NCI-H128 (cell line): ENCODE measurements around the gene ABCA7.
A peak's percentile ranks its signal among the peaks of the same experiment; 100 is the strongest.

Source experiments
- DNase-seq: peaks from one replicate; lab custom pipeline; 2025; ENCODE audit not compliant: unreplicated experiment; lab: John Stamatoyannopoulos, UW

Gene ABCA7

GRCh38 chr19:1069009-1069779 lies 29.3 kb downstream of the ABCA7 start:
- no peak for DNase-seq

GRCh38 chr19:1070576-1070930 lies 30.6 kb downstream of the ABCA7 start:
- DNase-seq: no peak

DNA sequence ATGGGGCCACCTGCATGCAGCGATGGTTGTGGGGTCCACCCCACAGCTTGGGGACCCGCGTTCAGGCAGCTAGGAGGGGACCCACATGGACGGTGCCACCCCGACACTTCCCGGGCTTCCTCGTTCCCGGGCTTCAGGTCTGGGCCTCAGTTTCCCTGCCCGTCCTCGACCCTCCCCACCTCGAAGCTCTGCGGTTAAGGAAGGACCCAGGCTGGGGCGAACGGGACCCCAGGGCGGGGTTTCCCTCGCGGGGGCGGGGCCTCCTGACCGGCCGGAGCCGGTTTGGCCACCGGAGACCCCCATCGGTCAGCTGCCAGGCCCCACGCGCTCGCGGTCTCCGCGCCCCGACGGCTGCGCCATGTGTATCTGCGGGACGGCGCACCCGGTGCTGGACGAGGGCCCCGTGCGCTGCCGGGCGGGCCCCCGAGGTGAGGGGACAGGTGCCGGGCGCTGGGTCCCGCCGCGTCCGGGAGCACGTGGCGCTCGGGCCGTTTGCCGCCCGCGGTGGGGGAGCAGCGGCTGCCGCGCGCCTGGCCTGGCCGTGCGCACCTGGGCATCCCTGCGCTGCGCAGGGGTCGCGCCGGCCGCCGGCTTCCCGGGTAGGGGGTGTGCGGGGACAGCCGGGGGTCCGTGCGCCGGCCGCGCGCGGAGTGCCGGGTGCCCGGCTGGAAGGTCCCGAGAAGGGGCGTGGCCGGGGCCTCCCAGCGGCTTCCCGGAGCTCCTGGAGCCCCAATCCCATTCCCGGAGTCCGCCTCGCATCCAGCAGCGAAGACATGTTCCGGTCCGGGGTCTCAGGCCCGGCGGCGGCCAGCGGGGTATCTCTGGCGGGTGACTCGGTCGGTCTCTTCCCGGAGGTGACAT lies 31.3 kb downstream of the ABCA7 start:
- no peak for DNase-seq

DNA sequence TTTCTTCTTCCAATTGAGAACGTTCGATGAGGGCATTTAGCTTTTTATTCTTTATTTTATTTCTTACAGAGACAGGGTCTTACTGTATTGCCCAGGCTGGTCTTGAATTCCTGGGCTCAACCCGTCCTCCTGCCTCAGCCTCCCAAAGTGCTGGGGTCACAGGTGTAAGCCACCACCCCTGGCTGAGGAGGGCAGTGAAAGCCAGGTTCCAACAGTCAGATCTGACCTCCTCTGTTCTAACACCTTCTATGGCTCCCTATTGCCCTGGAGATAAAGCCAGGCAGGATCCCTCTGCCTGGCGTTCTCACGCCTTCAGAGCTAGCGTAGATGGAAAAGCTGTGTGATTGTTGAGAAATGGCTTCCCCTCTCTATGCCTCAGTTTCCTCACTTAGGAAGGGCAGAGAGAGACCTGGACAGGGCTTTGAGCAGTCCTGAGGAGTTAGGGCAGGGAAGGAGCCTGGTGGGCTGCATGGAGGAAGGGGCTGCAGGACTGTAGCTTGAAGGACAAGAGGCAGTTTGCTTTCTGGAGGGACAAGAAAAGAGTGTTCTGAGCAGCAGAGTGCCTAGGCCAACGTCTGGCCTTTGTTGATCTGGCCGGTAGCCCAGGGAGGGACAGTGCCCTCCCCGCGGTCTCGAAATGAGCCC lies 32.6 kb downstream of the ABCA7 start:
- no peak for DNase-seq

DNA sequence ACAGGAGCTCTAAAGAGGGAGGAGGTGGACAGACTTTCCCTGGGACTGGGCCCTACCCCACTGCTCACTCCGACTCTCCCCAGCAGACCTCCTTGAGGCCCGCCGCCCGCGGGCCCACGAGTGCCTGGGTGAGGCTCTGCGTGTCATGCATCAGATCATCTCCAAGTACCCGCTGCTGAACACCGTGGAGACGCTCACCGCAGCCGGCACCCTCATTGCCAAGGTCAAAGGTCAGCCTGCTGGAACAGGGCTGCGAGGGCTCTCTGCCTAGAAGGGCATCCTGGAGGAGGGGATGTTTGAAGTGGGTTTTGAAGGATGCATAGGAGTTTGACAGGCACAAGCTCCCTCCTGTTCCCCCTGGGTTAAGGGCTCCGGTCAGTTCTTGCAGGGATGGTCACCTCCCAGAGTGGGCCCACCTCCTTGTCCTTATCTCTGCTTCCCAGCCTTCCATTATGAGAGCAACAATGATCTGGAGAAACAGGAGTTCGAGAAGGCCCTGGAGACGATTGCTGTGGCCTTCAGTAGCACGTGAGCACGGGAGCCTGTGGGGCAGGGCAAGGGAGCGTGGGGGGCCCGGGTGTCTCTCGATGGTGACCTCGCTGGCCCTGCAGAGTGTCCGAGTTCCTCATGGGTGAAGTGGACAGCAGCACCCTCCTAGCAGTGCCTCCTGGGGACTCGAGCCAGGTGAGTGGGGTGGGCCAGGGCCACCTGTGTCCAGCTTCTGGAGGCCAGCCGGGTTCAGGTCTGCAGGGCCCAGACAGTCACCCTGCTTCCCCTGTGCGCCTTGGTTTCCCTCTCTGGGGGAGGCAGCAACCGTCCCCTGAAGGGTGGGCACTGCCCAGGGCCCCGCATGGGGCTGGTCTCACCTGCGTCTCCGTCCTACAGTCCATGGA lies 33.4 kb downstream of the ABCA7 start:
- no peak for DNase-seq

GRCh38 chr19:1073956-1074517 lies 34.1 kb downstream of the ABCA7 start:
- no peak for DNase-seq

DNA sequence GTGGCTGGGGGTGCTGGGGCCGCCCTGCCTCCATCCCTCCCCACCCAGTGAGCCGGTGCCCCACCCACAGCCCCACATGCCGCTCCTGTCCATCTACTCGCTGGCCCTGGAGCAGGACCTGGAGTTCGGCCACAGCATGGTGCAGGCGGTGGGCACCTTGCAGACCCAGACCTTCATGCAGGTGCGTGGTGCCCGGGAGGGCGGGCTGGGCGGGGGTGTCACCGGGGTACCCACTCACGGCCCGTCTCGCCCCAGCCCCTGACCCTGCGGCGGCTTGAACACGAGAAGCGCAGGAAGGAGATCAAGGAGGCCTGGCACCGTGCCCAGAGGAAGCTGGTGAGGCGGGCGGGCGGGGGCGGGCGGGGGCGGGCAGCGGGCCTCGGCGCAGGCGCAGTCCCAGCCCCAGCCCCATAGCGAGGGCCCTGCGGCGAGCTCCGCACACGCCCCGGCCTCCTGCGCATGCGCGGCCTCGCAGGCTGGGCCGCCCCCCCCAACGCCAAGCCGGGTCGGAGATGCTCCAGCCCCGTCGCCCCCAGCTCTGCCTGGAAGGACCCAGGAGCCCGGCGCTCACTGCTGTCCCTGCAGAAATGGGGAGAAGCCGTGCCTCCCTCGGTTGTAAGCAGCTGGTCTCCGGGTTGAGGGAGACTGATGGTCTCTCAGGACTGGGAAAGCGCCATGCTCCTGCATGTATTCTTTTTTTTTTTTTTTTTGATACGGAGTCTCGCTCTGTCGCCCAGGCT lies 34.8 kb downstream of the ABCA7 start:
- DNase-seq: peak; percentile 75

- DNase-seq: no peak
Measured at GRCh38 chr19:1076046-1076386, 36.1 kb downstream of the ABCA7 start.

DNA sequence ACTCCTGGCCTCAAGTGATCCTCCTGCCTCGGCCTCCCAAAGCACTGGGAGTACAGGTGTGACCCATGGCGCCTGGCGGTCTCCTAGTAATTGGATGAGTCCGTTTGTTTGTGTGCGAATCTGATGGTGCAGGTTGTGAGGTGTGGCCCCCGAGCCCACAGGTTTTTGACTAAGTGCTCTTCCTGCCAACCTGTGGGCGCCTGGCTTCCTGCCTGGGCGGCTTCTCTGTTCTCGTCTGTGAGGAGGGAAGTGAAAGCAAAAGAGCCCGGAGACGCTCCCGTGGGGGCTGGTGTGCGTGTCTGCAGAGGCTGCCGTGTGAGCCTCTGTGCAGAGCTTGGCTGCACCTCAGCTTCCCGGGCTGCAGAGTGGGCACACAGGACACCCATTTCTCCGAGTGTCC lies 37.0 kb downstream of the ABCA7 start:
- no peak for DNase-seq

- DNase-seq: no peak
Measured at GRCh38 chr19:1079566-1080111, 39.7 kb downstream of the ABCA7 start.

DNA sequence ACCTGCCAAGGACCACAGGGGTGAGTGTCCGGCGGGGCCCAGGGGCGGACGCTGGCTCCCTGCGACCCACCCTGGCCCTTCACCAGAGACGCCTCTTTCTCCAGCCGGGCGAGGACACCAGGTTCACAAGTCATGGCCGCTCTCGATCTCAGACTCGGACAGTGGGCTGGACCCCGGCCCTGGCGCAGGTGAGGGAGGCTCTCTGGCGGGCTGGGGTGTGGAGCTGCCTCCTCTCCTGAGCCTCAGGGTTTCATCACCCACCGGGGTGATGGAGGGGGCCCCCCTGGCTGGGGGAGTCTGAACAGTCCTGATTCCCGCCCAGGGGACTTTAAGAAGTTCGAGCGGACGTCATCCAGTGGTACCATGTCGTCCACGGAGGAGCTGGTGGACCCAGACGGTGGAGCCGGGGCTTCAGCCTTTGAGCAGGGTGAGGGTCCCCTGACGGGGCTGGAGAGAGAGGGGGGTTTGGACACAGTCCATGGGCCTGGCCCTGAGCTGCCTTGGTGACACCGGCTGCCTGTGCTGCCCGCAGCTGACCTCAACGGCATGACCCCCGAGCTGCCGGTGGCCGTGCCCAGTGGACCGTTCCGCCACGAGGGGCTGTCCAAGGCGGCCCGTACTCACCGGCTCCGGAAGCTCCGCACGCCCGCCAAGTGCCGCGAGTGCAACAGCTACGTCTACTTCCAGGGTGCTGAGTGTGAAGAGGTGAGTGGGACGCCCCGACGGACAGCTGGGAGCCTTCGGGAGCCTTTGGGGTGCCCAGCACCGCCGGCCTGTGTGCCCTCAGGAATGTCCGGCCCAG lies 40.7 kb downstream of the ABCA7 start:
- no peak for DNase-seq

DNA sequence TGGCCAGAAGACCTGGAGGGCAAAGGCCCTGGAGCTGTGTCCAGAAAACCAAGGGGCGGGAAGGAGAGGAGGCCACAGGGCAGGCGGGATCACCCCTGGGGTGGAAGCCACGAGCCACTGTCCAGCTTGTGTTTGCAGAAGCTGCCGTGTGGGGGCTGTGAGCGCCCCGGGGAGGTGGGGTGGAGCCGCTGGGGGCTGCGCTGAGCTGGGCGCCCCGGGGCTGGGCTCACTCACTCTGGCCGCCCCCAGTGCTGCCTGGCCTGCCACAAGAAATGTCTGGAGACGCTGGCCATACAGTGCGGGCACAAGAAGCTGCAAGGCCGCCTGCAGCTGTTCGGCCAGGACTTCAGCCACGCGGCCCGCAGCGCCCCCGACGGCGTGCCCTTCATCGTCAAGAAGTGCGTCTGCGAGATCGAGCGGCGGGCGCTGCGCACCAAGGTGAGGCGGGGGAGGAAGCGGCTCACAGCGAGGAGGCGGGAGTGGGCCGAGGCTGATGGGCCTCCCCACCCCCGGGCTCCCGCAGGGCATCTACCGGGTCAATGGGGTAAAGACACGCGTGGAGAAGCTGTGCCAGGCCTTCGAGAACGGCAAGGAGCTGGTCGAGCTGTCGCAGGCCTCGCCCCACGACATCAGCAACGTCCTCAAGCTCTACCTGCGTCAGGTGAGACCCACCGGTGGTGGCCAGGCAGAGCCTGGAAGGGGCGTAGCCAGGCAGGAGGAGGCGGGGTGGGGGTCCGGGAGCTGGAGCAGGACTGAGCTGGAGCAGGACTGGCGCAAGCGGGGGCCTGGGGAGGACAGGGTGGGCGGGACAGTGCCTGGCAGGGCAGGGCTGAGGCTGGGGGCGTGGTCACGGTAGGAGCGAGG lies 41.6 kb downstream of the ABCA7 start:
- no peak for DNase-seq

DNA sequence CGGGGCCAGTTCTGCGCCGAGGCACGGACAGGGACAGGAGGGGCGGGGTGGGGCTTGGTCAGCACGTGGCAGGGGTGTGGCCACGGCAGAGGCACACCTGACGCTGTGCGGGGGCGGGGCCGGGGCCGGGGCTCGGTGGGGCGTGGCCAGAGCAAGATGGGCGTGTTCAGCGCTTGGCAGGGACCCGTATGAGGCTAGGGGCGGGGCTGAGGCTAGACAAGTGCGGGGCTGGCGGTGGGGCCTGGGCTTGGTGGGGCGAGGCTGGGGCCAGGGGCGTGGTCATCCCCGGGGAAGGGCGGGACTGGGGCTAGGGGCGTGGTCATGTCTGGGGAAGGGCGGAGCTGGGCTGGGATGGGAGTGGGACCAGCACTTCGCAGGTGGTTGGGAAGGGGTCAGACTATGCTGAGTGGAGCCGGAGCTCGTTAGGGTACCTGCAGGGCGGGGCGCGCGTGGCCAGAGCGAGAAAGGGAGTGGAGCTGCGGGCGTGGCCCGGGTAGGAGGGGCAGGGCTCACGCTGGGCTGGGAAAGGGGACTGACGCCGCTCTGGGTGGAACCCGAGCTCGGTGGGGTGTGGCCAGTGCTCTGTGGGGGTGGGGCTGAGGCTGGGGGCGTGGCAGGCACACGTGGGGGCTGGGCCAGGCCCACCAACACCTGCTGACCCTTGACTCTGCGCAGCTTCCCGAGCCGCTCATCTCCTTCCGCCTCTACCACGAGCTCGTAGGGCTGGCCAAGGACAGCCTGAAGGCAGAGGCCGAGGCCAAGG lies 42.4 kb downstream of the ABCA7 start:
- peak; percentile 82 for DNase-seq

- DNase-seq: no peak
Measured at GRCh38 chr19:1082928-1083816, 43.3 kb downstream of the ABCA7 start.

DNA sequence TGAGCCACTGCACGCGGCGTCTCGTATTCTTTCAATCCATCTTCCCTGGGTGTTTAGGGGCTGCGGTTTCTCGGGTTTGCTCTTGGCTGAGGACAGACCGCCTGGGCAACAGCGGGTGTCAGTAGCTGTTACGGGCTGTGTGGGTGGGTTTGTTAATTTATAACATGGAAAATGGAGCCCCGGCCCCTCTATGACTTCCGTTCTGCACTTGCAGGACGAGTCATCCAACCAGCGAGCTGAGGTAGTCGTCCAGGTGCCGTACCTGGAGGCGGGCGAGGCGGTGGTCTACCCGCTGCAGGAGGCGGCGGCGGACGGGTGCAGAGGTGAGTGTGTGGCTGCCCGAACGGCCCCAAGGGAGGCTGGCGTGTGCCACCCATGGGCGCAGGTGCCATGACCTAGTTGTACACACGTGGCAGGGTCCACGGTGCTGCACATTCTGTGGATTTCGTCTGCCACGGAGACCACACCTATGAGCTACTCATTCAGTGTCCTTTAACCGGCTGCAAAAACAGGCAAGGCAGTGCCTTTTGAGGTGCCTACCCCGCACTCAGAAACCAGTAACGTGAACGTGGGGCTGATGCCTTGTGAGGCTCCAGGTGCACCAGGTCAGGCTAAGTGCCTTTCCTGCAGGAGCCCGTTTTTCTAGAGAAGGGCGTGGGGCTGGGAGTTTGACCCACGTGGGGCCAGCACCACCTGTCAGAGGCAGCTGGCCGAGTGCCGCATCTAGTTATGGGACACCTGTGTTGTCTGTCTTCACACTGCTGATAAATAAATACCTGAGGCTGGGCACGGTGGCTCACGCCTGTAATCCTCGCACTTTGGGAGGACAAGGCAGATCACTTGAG lies 44.3 kb downstream of the ABCA7 start:
- no peak for DNase-seq
